ENCODE measurements around the gene HPD. TPM values are rescaled to one million over a fixed set of nuclear protein-coding genes. Genes with fewer than 3 reads are reported as not detected.
A peak's percentile ranks its signal among the peaks of the same experiment; 100 is the strongest.

Gene HPD
- total RNA-seq, 6 experiments from 2014 or later = 0.14 to 0.25 (median 0.21) TPM; not detected in 2

DNA sequence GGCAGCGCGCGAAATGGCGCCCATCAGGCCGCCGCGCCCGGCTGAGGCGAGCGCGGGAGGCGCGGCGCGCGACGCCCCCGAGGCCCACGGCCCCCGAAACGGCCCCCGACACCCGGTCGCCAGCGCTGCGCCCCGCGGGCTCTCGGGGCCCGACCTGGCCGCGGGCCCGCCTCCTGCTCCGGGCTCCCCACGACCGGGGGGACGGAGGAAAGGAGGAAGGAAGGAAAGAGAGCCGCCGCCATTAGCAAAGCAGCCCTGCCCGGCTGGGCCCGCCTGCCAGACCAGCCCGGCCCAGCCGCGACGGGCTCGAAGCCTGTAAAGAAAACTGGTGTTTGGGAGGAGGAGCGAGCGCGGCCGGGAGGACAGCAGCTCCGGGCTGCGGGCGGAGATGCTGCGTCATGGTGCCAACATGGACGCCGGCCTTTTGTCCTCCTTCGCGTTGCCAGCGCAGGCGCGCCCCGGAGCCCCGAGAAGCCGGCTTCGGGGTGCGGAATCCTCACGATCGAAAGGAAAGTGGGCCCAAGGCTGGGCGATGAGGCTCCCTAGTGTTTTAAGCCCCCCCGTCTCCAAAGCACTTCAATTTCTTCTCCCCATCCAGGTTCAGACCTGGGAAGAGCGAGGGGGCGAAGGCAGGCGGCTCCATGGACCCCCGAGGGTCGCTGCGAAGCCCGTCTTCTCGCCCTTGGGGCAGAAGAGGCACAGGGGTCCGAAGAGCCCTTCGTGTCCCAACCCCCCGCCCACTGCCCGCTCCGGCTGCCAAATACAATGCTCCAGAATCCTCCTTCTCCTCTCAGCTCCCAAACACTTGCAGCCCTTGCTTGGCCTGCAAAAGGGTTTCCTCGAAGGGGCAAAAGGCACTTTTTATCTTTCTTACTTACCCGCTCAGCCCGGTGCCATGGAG, 57.7 kb downstream of the HPD start:
- Mint-ChIP-seq H3K36me3 (ENCODE audit: low read depth) (peaks cover 9% of the 10 kb centered on the region), H3K4me1 (ENCODE audit: low read depth) (peaks cover 56% of the 10 kb centered on the region), H3K27me3 (ENCODE audit: insufficient read depth) (no peaks in the 10 kb centered on the region; the same call in none of the 2 replicates), H3K27ac (peak overlapping the region; percentile 95), H3K9me3 (no peaks in the 10 kb centered on the region), H3K4me3 (peak overlapping the region; percentile 94)
- peak; percentile 77 for DNase-seq
- TF ChIP-seq, protein P1, sequence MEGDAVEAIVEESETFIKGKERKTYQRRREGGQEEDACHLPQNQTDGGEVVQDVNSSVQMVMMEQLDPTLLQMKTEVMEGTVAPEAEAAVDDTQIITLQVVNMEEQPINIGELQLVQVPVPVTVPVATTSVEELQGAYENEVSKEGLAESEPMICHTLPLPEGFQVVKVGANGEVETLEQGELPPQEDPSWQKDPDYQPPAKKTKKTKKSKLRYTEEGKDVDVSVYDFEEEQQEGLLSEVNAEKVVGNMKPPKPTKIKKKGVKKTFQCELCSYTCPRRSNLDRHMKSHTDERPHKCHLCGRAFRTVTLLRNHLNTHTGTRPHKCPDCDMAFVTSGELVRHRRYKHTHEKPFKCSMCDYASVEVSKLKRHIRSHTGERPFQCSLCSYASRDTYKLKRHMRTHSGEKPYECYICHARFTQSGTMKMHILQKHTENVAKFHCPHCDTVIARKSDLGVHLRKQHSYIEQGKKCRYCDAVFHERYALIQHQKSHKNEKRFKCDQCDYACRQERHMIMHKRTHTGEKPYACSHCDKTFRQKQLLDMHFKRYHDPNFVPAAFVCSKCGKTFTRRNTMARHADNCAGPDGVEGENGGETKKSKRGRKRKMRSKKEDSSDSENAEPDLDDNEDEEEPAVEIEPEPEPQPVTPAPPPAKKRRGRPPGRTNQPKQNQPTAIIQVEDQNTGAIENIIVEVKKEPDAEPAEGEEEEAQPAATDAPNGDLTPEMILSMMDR (IDR thresholded peaks at IDR 0.05) = no peak

DNA sequence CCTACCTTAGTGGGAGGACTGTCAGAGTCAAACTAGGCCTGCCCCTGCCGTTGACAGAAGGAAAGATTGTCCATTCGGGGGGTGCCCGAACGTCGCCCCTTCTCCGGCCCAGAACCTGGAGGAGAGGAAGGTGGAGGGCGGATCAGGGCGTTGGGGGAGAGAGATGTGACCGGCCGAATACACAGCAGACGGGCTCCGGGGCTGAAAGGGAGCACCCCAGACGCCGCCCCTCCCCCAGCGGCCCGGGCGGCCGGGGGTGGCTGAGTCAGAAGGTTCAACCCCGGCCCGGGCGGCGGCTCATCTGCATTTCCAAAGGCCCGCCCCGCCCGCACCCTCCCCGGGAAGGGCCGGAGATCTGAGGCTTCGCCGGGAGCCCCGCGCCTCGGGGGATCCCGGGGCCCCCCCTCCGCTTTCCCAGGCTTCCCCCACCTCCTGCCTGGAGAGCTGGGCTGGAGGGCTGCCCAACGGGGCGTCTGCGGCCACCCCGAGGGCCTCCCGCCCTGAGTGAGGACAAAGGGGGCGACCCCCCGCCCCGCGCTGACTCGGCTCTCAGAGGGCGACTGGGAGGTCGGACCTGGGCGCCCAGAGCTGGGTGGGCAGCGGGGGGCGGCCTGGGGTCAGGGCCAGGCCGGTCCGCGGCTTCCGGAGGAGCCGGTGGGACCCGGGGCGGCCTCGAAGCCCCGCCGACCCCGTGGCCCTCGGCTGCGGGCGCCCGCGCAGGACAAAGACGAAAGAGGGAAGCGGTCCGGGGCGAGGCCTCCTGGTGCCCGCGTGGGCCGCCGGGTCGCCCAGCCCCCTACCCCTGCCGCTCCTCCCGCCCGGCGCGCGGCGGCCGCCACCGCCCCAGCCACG, 58.6 kb downstream of the HPD start:
- Mint-ChIP-seq H3K27ac (peak overlapping the region; percentile 89), H3K9me3 (no peaks in the 10 kb centered on the region), H3K36me3 (ENCODE audit: low read depth) (peaks cover 6% of the 10 kb centered on the region), H3K4me3 (peak overlapping the region; percentile 84), H3K4me1 (ENCODE audit: low read depth) (peaks cover 58% of the 10 kb centered on the region), H3K27me3 (ENCODE audit: insufficient read depth) (no peaks in the 10 kb centered on the region; the same call in none of the 2 replicates)
- TF ChIP-seq, protein P1 (IDR thresholded peaks at IDR 0.05) = no peak
- DNase-seq = peak; percentile 76

DNA sequence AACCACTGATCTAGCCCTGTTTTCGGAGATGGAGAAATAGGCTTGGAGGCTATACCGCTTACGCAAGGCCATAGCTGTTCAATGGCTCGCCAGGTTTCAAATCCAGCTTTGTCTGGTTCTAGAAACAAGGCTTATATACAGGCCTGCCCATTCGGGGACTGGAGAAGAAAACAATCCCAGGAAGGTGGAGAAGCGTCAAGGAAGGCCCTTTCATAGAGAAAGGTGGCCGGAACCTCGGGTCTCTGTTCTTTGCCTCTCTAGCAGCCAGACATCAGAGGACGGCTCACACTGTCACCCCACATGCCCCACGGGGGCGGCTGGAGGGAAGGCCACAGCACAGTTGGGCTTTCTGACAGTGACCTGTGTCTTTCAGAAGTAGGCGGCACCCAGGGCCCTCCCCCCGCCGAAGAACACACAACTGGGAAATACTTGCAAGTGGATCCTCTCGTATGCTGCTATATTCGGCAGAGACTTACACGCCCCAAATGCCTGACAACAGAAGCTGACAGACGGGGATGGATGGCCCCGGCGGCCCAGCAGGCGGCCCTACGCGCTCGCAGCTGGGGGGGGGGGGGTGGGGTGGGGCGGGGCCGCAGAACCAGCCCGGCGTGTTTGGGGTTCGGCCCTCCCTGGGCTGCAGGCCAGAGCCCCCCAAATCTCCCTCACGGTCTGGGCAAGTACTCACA, 59.4 kb downstream of the HPD start:
- Mint-ChIP-seq H3K4me3 (peak overlapping the region; percentile 84), H3K27ac (peak overlapping the region; percentile 89), H3K27me3 (ENCODE audit: insufficient read depth) (no peaks in the 10 kb centered on the region; the same call in none of the 2 replicates), H3K4me1 (ENCODE audit: low read depth) (peaks cover 66% of the 10 kb centered on the region), H3K9me3 (no peaks in the 10 kb centered on the region), H3K36me3 (ENCODE audit: low read depth) (peaks cover 6% of the 10 kb centered on the region)
- TF ChIP-seq, protein P1 (IDR thresholded peaks at IDR 0.05) = peak; percentile 21; the same call in 1 of the 2 replicates
- peak; percentile 85 for DNase-seq

DNA sequence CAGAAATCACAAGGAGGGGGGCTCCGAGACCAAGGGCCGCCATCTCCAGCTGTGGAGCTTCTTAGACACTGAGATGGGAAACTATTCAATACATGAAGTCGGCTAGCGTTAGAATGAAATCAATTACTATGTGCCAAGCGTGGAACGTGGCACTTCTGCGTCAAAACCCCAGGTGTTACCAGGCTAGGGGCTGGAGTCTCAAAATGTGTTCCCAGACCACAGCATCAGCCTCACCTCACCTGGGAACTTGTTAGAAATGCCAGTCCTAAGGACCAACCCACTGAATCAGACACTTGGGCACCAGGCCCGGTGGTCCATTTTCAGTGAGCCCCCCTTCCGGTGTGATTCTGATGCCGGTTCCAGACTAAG, 59.9 kb downstream of the HPD start:
- H3K27ac Mint-ChIP-seq = peak overlapping the region; percentile 89
- no peaks in the 10 kb centered on the region for H3K9me3 Mint-ChIP-seq
- H3K27me3 Mint-ChIP-seq (ENCODE audit: insufficient read depth) = no peaks in the 10 kb centered on the region; the same call in none of the 2 replicates
- peak overlapping the region; percentile 82 for H3K4me3 Mint-ChIP-seq
- peaks cover 6% of the 10 kb centered on the region for H3K36me3 Mint-ChIP-seq (ENCODE audit: low read depth)
- TF ChIP-seq, protein P1 (IDR thresholded peaks at IDR 0.05) = no peak
- peaks cover 69% of the 10 kb centered on the region for H3K4me1 Mint-ChIP-seq (ENCODE audit: low read depth)
- no peak for DNase-seq
